H9 (cell line): ENCODE measurements around the gene YPEL5. TPM values are rescaled to one million over a fixed set of nuclear protein-coding genes. Genes with fewer than 3 reads are reported as not detected.

Experiments used
- DNase-seq: peaks from one replicate; pipeline ENCODE4 v3.0.0-alpha.2; 2017
- H2AFZ ChIP-seq: one replicate; pipeline ENCODE4 v1.6.1; 2013; ENCODE audit warnings: mild to moderate bottlenecking, low read length, control low read depth, moderate library complexity
- H2AK5ac ChIP-seq: 2 replicates; pipeline ENCODE4 v1.6.1; 2013; ENCODE audit warnings: low read length, control low read depth, mixed read lengths; ENCODE audit not compliant: insufficient read length
- H2BK120ac ChIP-seq: one replicate; pipeline ENCODE4 v1.6.1; 2013; ENCODE audit warnings: low read depth, mild to moderate bottlenecking, low read length, control low read depth, inconsistent platforms; ENCODE audit not compliant: poor library complexity, severe bottlenecking
- H2BK12ac ChIP-seq: 2 replicates; pipeline ENCODE4 v1.6.1; 2013; ENCODE audit warnings: low read length, control low read depth, mixed read lengths, low read depth; ENCODE audit not compliant: insufficient read length
- H2BK15ac ChIP-seq: 2 replicates; pipeline ENCODE4 v1.6.1; 2013; ENCODE audit warnings: low read depth, low read length, control low read depth
- H2BK20ac ChIP-seq: one replicate; pipeline ENCODE4 v1.6.1; 2013; ENCODE audit warnings: low read depth, mild to moderate bottlenecking, low read length, control low read depth, inconsistent platforms; ENCODE audit not compliant: poor library complexity, severe bottlenecking
- H2BK5ac ChIP-seq: 2 replicates; pipeline ENCODE4 v1.6.1; 2013; ENCODE audit warnings: low read length, control low read depth, mixed read lengths; ENCODE audit not compliant: insufficient read length
- H3K14ac ChIP-seq: 2 replicates; pipeline ENCODE4 v1.6.1; 2013; ENCODE audit warnings: low read length, control low read depth; ENCODE audit not compliant: insufficient read depth
- H3K18ac ChIP-seq: 2 replicates; pipeline ENCODE4 v1.6.1; 2013; ENCODE audit warnings: low read depth, mild to moderate bottlenecking, mixed read lengths, low read length, control low read depth; ENCODE audit not compliant: insufficient read length
- H3K23ac ChIP-seq: 2 replicates; pipeline ENCODE4 v1.6.1; 2013; ENCODE audit warnings: low read length, control low read depth, mixed read lengths, low read depth; ENCODE audit not compliant: insufficient read length
- H3K23me2 ChIP-seq: 2 replicates; pipeline ENCODE4 v1.6.1; 2013; ENCODE audit warnings: low read depth, mild to moderate bottlenecking, mixed read lengths, low read length, control low read depth; ENCODE audit not compliant: insufficient read length, poor library complexity, severe bottlenecking
- H3K27ac ChIP-seq: 2 replicates; pipeline ENCODE4 v1.5.1; 2013; ENCODE audit warnings: low read length, control low read depth, mixed read lengths, low read depth; ENCODE audit not compliant: insufficient read length
- H3K27me3 ChIP-seq: 2 replicates; pipeline ENCODE4 v1.6.1; 2013; ENCODE audit warnings: low read length, control low read depth, inconsistent platforms; ENCODE audit not compliant: insufficient read depth
- H3K4ac ChIP-seq: 2 replicates; pipeline ENCODE4 v1.6.1; 2013; ENCODE audit warnings: low read depth, mild to moderate bottlenecking, control low read depth, inconsistent platforms, low read length, moderate library complexity
- H3K4me1 ChIP-seq: 2 replicates; pipeline ENCODE4 v1.6.1; 2013; ENCODE audit warnings: low read length, control low read depth, inconsistent platforms; ENCODE audit not compliant: insufficient read depth
- H3K4me2 ChIP-seq: 2 replicates; pipeline ENCODE4 v1.6.1; 2013; ENCODE audit warnings: low read length, control low read depth, mixed read lengths; ENCODE audit not compliant: insufficient read length, insufficient read depth
- H3K56ac ChIP-seq: 2 replicates; pipeline ENCODE4 v1.6.1; 2013; ENCODE audit warnings: low read depth, mild to moderate bottlenecking, mixed read lengths, low read length, control low read depth; ENCODE audit not compliant: insufficient read length
- H3K79me1 ChIP-seq: 2 replicates; pipeline ENCODE4 v1.6.1; 2013; ENCODE audit warnings: low read depth, mild to moderate bottlenecking, moderate library complexity, low read length, control low read depth, inconsistent platforms; ENCODE audit not compliant: insufficient read depth, poor library complexity, severe bottlenecking
- H3K79me2 ChIP-seq: 2 replicates; pipeline ENCODE4 v1.6.1; 2013; ENCODE audit warnings: low read length, control low read depth, inconsistent platforms; ENCODE audit not compliant: insufficient read depth
- H3K9ac ChIP-seq: 2 replicates; pipeline ENCODE4 v1.6.1; 2013; ENCODE audit warnings: low read length, control low read depth, mixed read lengths; ENCODE audit not compliant: insufficient read length; ENCODE audit errors: extremely low read depth
- H3K9me3 ChIP-seq: one replicate; pipeline ENCODE4 v1.6.1; 2013; ENCODE audit warnings: low read depth, low read length, inconsistent platforms; ENCODE audit not compliant: control insufficient read depth
- H3T11ph ChIP-seq: one replicate; pipeline ENCODE4 v1.6.1; 2013; ENCODE audit warnings: mild to moderate bottlenecking, low read length, control low read depth, inconsistent platforms
- H4K20me1 ChIP-seq: one replicate; pipeline ENCODE4 v1.6.1; 2013; ENCODE audit not compliant: control insufficient read depth, insufficient read length, insufficient read depth
- H4K5ac ChIP-seq: 2 replicates; pipeline ENCODE4 v1.6.1; 2013; ENCODE audit warnings: low read depth, mild to moderate bottlenecking, mixed read lengths, low read length, control low read depth; ENCODE audit not compliant: insufficient read length
- H4K8ac ChIP-seq: replicated peaks from 2 replicates; pipeline ENCODE4 v1.6.1; 2013; ENCODE audit warnings: low read length, control low read depth, mixed read lengths, low read depth; ENCODE audit not compliant: insufficient read length
- H4K91ac ChIP-seq: 2 replicates; pipeline ENCODE4 v1.6.1; 2013; ENCODE audit warnings: low read depth, mild to moderate bottlenecking, moderate library complexity, mixed read lengths, low read length, control low read depth; ENCODE audit not compliant: insufficient read length
- H3K27ac Mint-ChIP-seq, 3 experiments: 2 replicates in 2 of 3; 3 replicates in 1 of 3; pipeline ENCODE4 v1.8.0; 2020 to 2021; ENCODE audit warnings: mixed read lengths in 3 of 3, mild to moderate bottlenecking in 1 of 3, moderate library complexity in 1 of 3
- H3K27me3 Mint-ChIP-seq: 2 replicates; pipeline ENCODE4 v1.8.0; 2021; ENCODE audit warnings: low read depth, mild to moderate bottlenecking, moderate library complexity, mixed read lengths
- H3K36me3 Mint-ChIP-seq, 3 experiments: 2 replicates in 2 of 3; 3 replicates in 1 of 3; pipeline ENCODE4 v1.8.0; 2020 to 2021; ENCODE audit warnings: low read depth in 3 of 3, mixed read lengths in 3 of 3; ENCODE audit not compliant: insufficient read depth in 1 of 3
- H3K4me1 Mint-ChIP-seq, 2 experiments: 2 replicates each; pipeline ENCODE4 v1.8.0; 2020; ENCODE audit warnings: mixed read lengths in 2 of 2
- H3K4me3 Mint-ChIP-seq, 2 experiments: 2 replicates in 1 of 2; 3 replicates in 1 of 2; pipeline ENCODE4 v1.8.0; 2020 to 2021; ENCODE audit warnings: mild to moderate bottlenecking in 2 of 2, mixed read lengths in 2 of 2, moderate library complexity in 1 of 2
- H3K9me3 Mint-ChIP-seq, 2 experiments: 2 replicates in 1 of 2; 3 replicates in 1 of 2; pipeline ENCODE4 v1.8.0; 2020; ENCODE audit warnings: mild to moderate bottlenecking in 2 of 2, mixed read lengths in 2 of 2, moderate library complexity in 1 of 2
- CTCF ChIP-seq: fragments of 200-600 bp; sonication (generic); conservative IDR thresholded peaks from 3 replicates; pipeline ENCODE4 v1.8.0; 2021; ENCODE audit warnings: antibody characterized with exemption, mild to moderate bottlenecking
- WGBS: extraction: QIAGEN DNeasy Blood & Tissue Kit; methylation state at CpG from one replicate; pipeline ENCODE4 v1.1.7; 2013; ENCODE audit warnings: missing lambda C conversion rate, low lambda C conversion rate, mixed read lengths; ENCODE audit not compliant: insufficient read length; ENCODE audit errors: extremely low coverage; 5-methylcytosine and 5-hydroxymethylcytosine counted together
- total RNA-seq: library from RNA; stranded (reverse); gene quantifications from 2 replicates; pipeline ENCODE4 v1.2.1, GENCODE V29; 2021

YPEL5 gene
- total RNA-seq, 1 experiment from 2014 or later, result 28.5 TPM

GRCh38 chr2:30109856-30110255 is 37.0 kb upstream of the YPEL5 start:
- H4K91ac ChIP-seq, result no peak overlapping the region
- H3K36me3 Mint-ChIP-seq, result no peaks in the 10 kb centered on the region
- no peak overlapping the region for H3T11ph ChIP-seq
- no CpG with 5 or more reads among the region's 6 CpGs for WGBS
- no peak overlapping the region for H3K4me3 Mint-ChIP-seq
- no peak overlapping the region for H3K23ac ChIP-seq
- H2BK120ac ChIP-seq, result no peak overlapping the region
- no peak overlapping the region for H4K5ac ChIP-seq
- no peaks in the 10 kb centered on the region for H4K20me1 ChIP-seq
- no peak overlapping the region for H2BK15ac ChIP-seq
- no peak overlapping the region for H3K14ac ChIP-seq
- H3K9me3 ChIP-seq, result no peaks in the 10 kb centered on the region
- no peak overlapping the region for H3K27ac ChIP-seq
- no peak overlapping the region for H4K8ac ChIP-seq
- no peaks in the 10 kb centered on the region for H3K79me2 ChIP-seq
- H2AK5ac ChIP-seq, result no peak overlapping the region
- no peak overlapping the region for H3K4ac ChIP-seq
- no peaks in the 10 kb centered on the region; the same call in 1 of the 2 replicates for H3K27me3 Mint-ChIP-seq
- no peak overlapping the region for H3K18ac ChIP-seq
- no peak overlapping the region for H2BK12ac ChIP-seq
- H3K4me1 ChIP-seq, result no peaks in the 10 kb centered on the region
- H2AFZ ChIP-seq, result no peak overlapping the region
- no peak overlapping the region for H2BK20ac ChIP-seq
- H3K9ac ChIP-seq, result no peak overlapping the region
- H2BK5ac ChIP-seq, result no peak overlapping the region
- H3K9me3 Mint-ChIP-seq, result no peaks in the 10 kb centered on the region
- no peaks in the 10 kb centered on the region for H3K23me2 ChIP-seq
- TF ChIP-seq CTCF, result no peak
- H3K79me1 ChIP-seq, result no peaks in the 10 kb centered on the region
- H3K4me1 Mint-ChIP-seq, result peaks cover 4 to 8% of the 10 kb centered on the region in 2 experiments
- DNase-seq, result no peak
- no peak overlapping the region for H3K56ac ChIP-seq
- H3K4me2 ChIP-seq, result no peak overlapping the region
- no peak overlapping the region for H3K27ac Mint-ChIP-seq
- H3K27me3 ChIP-seq, result no peaks in the 10 kb centered on the region
